ENCODE data around the gene DPYD. TPM values are rescaled to one million over a fixed set of nuclear protein-coding genes. Genes with fewer than 3 reads are reported as not detected.

DPYD gene
- total and polyA plus RNA-seq, 10 of the 15 experiments (the other 5 are each of a cell fraction or from before 2014, with no cell fraction given), result 5.7 to 23.8 (median 10.2) TPM

GRCh38 chr1:97136996-97137395, 783.8 kb downstream of the DPYD start:
- BruUV-seq (replicated peaks), result no TSS peak
- Histone ChIP-seq H3K27me3 (replicated peaks in 1 of 2; ENCODE audit: control insufficient read depth in 2 of 2, insufficient read depth in 2 of 2, low read length in 1 of 2) (no peaks in the 10 kb centered on the region), H2AFZ (ENCODE audit: control insufficient read depth, low read depth, low read length) (no peak overlapping the region), H3K79me2 (ENCODE audit: control insufficient read depth, insufficient read depth, low read length) (no peaks in the 10 kb centered on the region), H3K4me1 (ENCODE audit: control insufficient read depth, insufficient read depth, low read length) (peaks cover 2% of the 10 kb centered on the region; the same call in 1 of the 2 replicates), H3K4me3 (no peak overlapping the region), H3K36me3 (ENCODE audit: control insufficient read depth in 2 of 2, insufficient read depth in 2 of 2, low read length in 1 of 2) (no peaks in the 10 kb centered on the region), H3K9ac (ENCODE audit: control insufficient read depth, insufficient read depth, low read length) (no peak overlapping the region), H3K9me3 (replicated peaks; ENCODE audit: control insufficient read depth, insufficient read depth, low read length) (no peaks in the 10 kb centered on the region), H3K27ac (ENCODE audit: control insufficient read depth, insufficient read depth) (no peak overlapping the region), H3K4me2 (ENCODE audit: control insufficient read depth, insufficient read depth) (no peak overlapping the region), H4K20me1 (ENCODE audit: control insufficient read depth, insufficient read depth) (no peaks in the 10 kb centered on the region)
- ATAC-seq (no peak), DNase-seq (ENCODE audit: low read depth, low spot score) (no peak), FAIRE-seq (no peak)
- ChIA-PET RAD21 (ENCODE audit: unreplicated experiment) (no interaction called here), CTCF (interaction anchor here (1.2 to 3.1 kb wide), 6 partner anchors 36 to 783 kb away, joined by 3 to 8 read pairs (median 3); no protein-coding TSS in a partner anchor), SMC1A (ENCODE audit: uncharacterized antibody, unreplicated experiment) (interaction anchor here (0.9 kb wide), 1 partner anchor 13 kb away, joined by 3 read pairs; no protein-coding TSS in a partner anchor), POLR2A (interaction anchor here (0.6 kb wide), 1 partner anchor 393 kb away, joined by 4 read pairs; no protein-coding TSS in a partner anchor)
- in situ Hi-C loops (cut with MboI), result no loop called here
- 67% methylated on average over 5 of the region's 5 CpGs for whole genome bisulfite sequencing (ENCODE audit: insufficient coverage, insufficient replicate concordance, low lambda C conversion rate, missing lambda C conversion rate)
- TF ChIP-seq ZSCAN29 (IDR thresholded peaks at IDR 0.05), result no peak
- TF ChIP-seq NKRF (conservative IDR thresholded peaks at IDR 0.05), result no peak
- no peak for TF ChIP-seq MTA3 (IDR thresholded peaks at IDR 0.05; ENCODE audit: borderline replicate concordance, low read length)
- TF ChIP-seq JUND (IDR thresholded peaks at IDR 0.05; ENCODE audit: low read depth, low read length), result no peak
- TF ChIP-seq MAX (IDR thresholded peaks at IDR 0.05; ENCODE audit: low read depth, low read length), result no peak
- TF ChIP-seq PML (IDR thresholded peaks at IDR 0.05; ENCODE audit: low read length), result no peak
- no peak for TF ChIP-seq DPF2 (IDR thresholded peaks at IDR 0.05)
- no peak for TF ChIP-seq BMI1 (IDR thresholded peaks at IDR 0.05; ENCODE audit: borderline replicate concordance)
- no peak for TF ChIP-seq POLR2AphosphoS2 (IDR thresholded peaks at IDR 0.05; ENCODE audit: low read depth, low read length)
- no peak for TF ChIP-seq PAX5 (IDR thresholded peaks at IDR 0.05; ENCODE audit: borderline replicate concordance, low read depth, low read length)
- TF ChIP-seq MYB (IDR thresholded peaks at IDR 0.05; ENCODE audit: borderline replicate concordance, low read depth, low read length), result no peak
- no peak for TF ChIP-seq YBX1 (IDR thresholded peaks at IDR 0.05)
- TF ChIP-seq SP1 (IDR thresholded peaks at IDR 0.05; ENCODE audit: low read depth, low read length), result no peak
- TF ChIP-seq SMAD1 (IDR thresholded peaks at IDR 0.05; ENCODE audit: low read depth, partially characterized antibody), result no peak
- TF ChIP-seq RBBP5 (conservative IDR thresholded peaks at IDR 0.05), result no peak
- TF ChIP-seq NFYB (IDR thresholded peaks at IDR 0.05; ENCODE audit: insufficient read depth, low read depth, low read length), result no peak
- no peak for TF ChIP-seq MEF2B (IDR thresholded peaks at IDR 0.05; ENCODE audit: partially characterized antibody, poor library complexity, severe bottlenecking)
- TF ChIP-seq SRF (IDR thresholded peaks at IDR 0.05; ENCODE audit: low read depth in 2 of 2, low read length in 2 of 2), result no peak
- intact Hi-C loops (cut with micrococcal nuclease; ENCODE audit: unreplicated experiment), result loop anchor here (10.0 kb wide), 1 partner anchor 388 kb away; no protein-coding TSS in a partner anchor

Data from GM12878 (cell line).